Nephron (organoid): Measurements from ENCODE around the gene DCLK1.

ENCODE experiments used
- H3K27ac Mint-ChIP-seq, 3 experiments: 2 replicates each; pipeline ENCODE4 v1.8.0; 2020; ENCODE audit warnings: mixed read lengths in 3 of 3, mild to moderate bottlenecking in 2 of 3, moderate library complexity in 1 of 3
- H3K27me3 Mint-ChIP-seq: 2 replicates; pipeline ENCODE4 v1.8.0; 2021; ENCODE audit warnings: low read depth, mild to moderate bottlenecking, moderate library complexity, mixed read lengths
- H3K36me3 Mint-ChIP-seq: 2 replicates; pipeline ENCODE4 v1.8.0; 2020; ENCODE audit warnings: low read depth, mixed read lengths
- H3K4me1 Mint-ChIP-seq: 2 replicates; pipeline ENCODE4 v1.8.0; 2020; ENCODE audit warnings: mixed read lengths
- H3K4me3 Mint-ChIP-seq, 3 experiments: 2 replicates each; pipeline ENCODE4 v1.8.0; 2020; ENCODE audit warnings: mild to moderate bottlenecking in 3 of 3, mixed read lengths in 3 of 3, moderate library complexity in 2 of 3
- H3K9me3 Mint-ChIP-seq: 2 replicates; pipeline ENCODE4 v1.8.0; 2020; ENCODE audit warnings: mixed read lengths
- CTCF ChIP-seq, 3 experiments: fragments of 200-600 bp; sonication (generic); IDR thresholded peaks; one replicate each; pipeline ENCODE4 v1.5.0; 2021; ENCODE audit warnings: antibody characterized with exemption in 3 of 3; ENCODE audit not compliant: unreplicated experiment in 3 of 3

The DCLK1 gene

GRCh38 chr13:35747594-35747993 is 383.6 kb downstream of the DCLK1 start:
- Mint-ChIP-seq H3K36me3 (peaks cover 9% of the 10 kb centered on the region), H3K27ac (no peak overlapping the region), H3K9me3 (peaks cover 23% of the 10 kb centered on the region), H3K4me1 (peaks cover 12% of the 10 kb centered on the region), H3K27me3 (no peaks in the 10 kb centered on the region), H3K4me3 (no peak overlapping the region)
- no peak for TF ChIP-seq CTCF (IDR thresholded peaks at IDR 0.05; ENCODE audit: unreplicated experiment in 3 of 3)

- Mint-ChIP-seq H3K27me3 (no peaks in the 10 kb centered on the region), H3K9me3 (peaks cover 9% of the 10 kb centered on the region), H3K4me3 (no peak overlapping the region), H3K27ac (peak overlapping the region in 1 of 3 experiments; percentile 29), H3K4me1 (peaks cover 12% of the 10 kb centered on the region), H3K36me3 (no peaks in the 10 kb centered on the region)
- TF ChIP-seq CTCF (IDR thresholded peaks at IDR 0.05; ENCODE audit: unreplicated experiment in 3 of 3): no peak
Measured at GRCh38 chr13:35744566-35745178, 386.5 kb downstream of the DCLK1 start.

- no peak for TF ChIP-seq CTCF (IDR thresholded peaks at IDR 0.05; ENCODE audit: unreplicated experiment in 3 of 3)
- H3K36me3 Mint-ChIP-seq: no peaks in the 10 kb centered on the region
- H3K4me1 Mint-ChIP-seq: peaks cover 12% of the 10 kb centered on the region
- H3K27me3 Mint-ChIP-seq: no peaks in the 10 kb centered on the region
- peaks cover 6% of the 10 kb centered on the region for H3K9me3 Mint-ChIP-seq
- H3K4me3 Mint-ChIP-seq: no peak overlapping the region
- peak overlapping the region in 1 of 3 experiments; percentile 29 for H3K27ac Mint-ChIP-seq
Measured at GRCh38 chr13:35744144-35744543, 387.0 kb downstream of the DCLK1 start.

- Mint-ChIP-seq H3K27ac (no peak overlapping the region), H3K4me3 (no peak overlapping the region), H3K36me3 (no peaks in the 10 kb centered on the region)
Measured at GRCh38 chr13:35743165-35743564, 388.0 kb downstream of the DCLK1 start.

GRCh38 chr13:35741657-35742056 is 389.5 kb downstream of the DCLK1 start:
- peaks cover 8% of the 10 kb centered on the region for H3K9me3 Mint-ChIP-seq
- no peak overlapping the region for H3K27ac Mint-ChIP-seq
- no peaks in the 10 kb centered on the region for H3K36me3 Mint-ChIP-seq
- no peak for TF ChIP-seq CTCF (IDR thresholded peaks at IDR 0.05; ENCODE audit: unreplicated experiment in 3 of 3)
- H3K4me1 Mint-ChIP-seq: peaks cover 12% of the 10 kb centered on the region
- H3K4me3 Mint-ChIP-seq: no peak overlapping the region
- no peaks in the 10 kb centered on the region for H3K27me3 Mint-ChIP-seq

More at GRCh38 chr13:35743165-35743564, 388.0 kb downstream of the DCLK1 start:
- no peak for TF ChIP-seq CTCF (IDR thresholded peaks at IDR 0.05; ENCODE audit: unreplicated experiment in 3 of 3)
- Mint-ChIP-seq H3K4me1 (peaks cover 12% of the 10 kb centered on the region), H3K9me3 (peaks cover 8% of the 10 kb centered on the region), H3K27me3 (no peaks in the 10 kb centered on the region)

- Mint-ChIP-seq H3K27ac (peak overlapping the region in 1 of 3 experiments; percentile 24), H3K4me1 (peaks cover 7% of the 10 kb centered on the region), H3K27me3 (no peaks in the 10 kb centered on the region), H3K36me3 (no peaks in the 10 kb centered on the region), H3K4me3 (no peak overlapping the region), H3K9me3 (peaks cover 2% of the 10 kb centered on the region)
- no peak for TF ChIP-seq CTCF (IDR thresholded peaks at IDR 0.05; ENCODE audit: unreplicated experiment in 3 of 3)
Measured at GRCh38 chr13:35736876-35737275, 394.3 kb downstream of the DCLK1 start.
